Caki2 (cell line): ENCODE results near the gene DCAF8L1. TPM values are rescaled to one million over a fixed set of nuclear protein-coding genes. Genes with fewer than 3 reads are reported as not detected.

Experiments used
- DNase-seq: peaks from one replicate; pipeline ENCODE4 v3.0.0-alpha.2; 2015; ENCODE audit warnings: low read depth
- in situ Hi-C: cut with HindIII; loops from 2 replicates; pipeline ENCODE4 v1.10.0; 2016; ENCODE audit warnings: low sequenced_read_pairs, low pct_unique_long_range_greater_than_20kb, mixed read lengths
- total RNA-seq: library from RNA; depleted of rRNA; stranded (reverse); fragments of >200 nt; shearing (Covaris generic); gene quantifications from 2 replicates; pipeline ENCODE4 v1.2.3, GENCODE V29; 2014; ENCODE audit warnings: low replicate concordance; rRNA removed

The DCAF8L1 gene
- total RNA-seq, 1 experiment from 2014 or later = not detected

GRCh38 chrX:27933361-27933760, 47.9 kb downstream of the DCAF8L1 start:
- no peak for DNase-seq

More at GRCh38 chrX:27933361-27933760, 47.9 kb downstream of the DCAF8L1 start:
- in situ Hi-C loops = no loop called here

Other genes starting within 250 kb of the DCAF8L1 start
- not detected in 2 replicates for gene MAGEB10, start 173.5 kb downstream of the DCAF8L1 start, total RNA-seq